ENCODE results near the gene SNRNP48. TPM values are rescaled to one million over a fixed set of nuclear protein-coding genes. Genes with fewer than 3 reads are reported as not detected.
A peak's percentile ranks its signal among the peaks of the same experiment; 100 is the strongest.

The SNRNP48 gene
- total RNA-seq, 1 experiment from 2014 or later = 17.6 TPM

- TF ChIP-seq FOXP4 (CRISPR knock-in tag; IDR thresholded peaks at IDR 0.05) = no peak
- TF ChIP-seq, protein P1, sequence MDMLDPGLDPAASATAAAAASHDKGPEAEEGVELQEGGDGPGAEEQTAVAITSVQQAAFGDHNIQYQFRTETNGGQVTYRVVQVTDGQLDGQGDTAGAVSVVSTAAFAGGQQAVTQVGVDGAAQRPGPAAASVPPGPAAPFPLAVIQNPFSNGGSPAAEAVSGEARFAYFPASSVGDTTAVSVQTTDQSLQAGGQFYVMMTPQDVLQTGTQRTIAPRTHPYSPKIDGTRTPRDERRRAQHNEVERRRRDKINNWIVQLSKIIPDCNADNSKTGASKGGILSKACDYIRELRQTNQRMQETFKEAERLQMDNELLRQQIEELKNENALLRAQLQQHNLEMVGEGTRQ (CRISPR knock-in tag; IDR thresholded peaks at IDR 0.05) = no peak
- TF ChIP-seq PRRX2 (CRISPR knock-in tag; IDR thresholded peaks at IDR 0.05) = no peak
- TF ChIP-seq ZNF232 (CRISPR knock-in tag; IDR thresholded peaks at IDR 0.05) = no peak
- TF ChIP-seq ZSCAN18 (CRISPR knock-in tag; IDR thresholded peaks at IDR 0.05) = no peak
- TF ChIP-seq ZNF219 (CRISPR knock-in tag; IDR thresholded peaks at IDR 0.05; ENCODE audit: borderline replicate concordance) = no peak
- no peak for TF ChIP-seq RELA (CRISPR knock-in tag; IDR thresholded peaks at IDR 0.05; ENCODE audit: borderline replicate concordance)
- no peak for TF ChIP-seq TCF7 (CRISPR knock-in tag; IDR thresholded peaks at IDR 0.05; ENCODE audit: low read depth)
- TF ChIP-seq, protein P2, sequence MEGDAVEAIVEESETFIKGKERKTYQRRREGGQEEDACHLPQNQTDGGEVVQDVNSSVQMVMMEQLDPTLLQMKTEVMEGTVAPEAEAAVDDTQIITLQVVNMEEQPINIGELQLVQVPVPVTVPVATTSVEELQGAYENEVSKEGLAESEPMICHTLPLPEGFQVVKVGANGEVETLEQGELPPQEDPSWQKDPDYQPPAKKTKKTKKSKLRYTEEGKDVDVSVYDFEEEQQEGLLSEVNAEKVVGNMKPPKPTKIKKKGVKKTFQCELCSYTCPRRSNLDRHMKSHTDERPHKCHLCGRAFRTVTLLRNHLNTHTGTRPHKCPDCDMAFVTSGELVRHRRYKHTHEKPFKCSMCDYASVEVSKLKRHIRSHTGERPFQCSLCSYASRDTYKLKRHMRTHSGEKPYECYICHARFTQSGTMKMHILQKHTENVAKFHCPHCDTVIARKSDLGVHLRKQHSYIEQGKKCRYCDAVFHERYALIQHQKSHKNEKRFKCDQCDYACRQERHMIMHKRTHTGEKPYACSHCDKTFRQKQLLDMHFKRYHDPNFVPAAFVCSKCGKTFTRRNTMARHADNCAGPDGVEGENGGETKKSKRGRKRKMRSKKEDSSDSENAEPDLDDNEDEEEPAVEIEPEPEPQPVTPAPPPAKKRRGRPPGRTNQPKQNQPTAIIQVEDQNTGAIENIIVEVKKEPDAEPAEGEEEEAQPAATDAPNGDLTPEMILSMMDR (IDR thresholded peaks at IDR 0.05) = no peak
- TF ChIP-seq, protein P3, sequence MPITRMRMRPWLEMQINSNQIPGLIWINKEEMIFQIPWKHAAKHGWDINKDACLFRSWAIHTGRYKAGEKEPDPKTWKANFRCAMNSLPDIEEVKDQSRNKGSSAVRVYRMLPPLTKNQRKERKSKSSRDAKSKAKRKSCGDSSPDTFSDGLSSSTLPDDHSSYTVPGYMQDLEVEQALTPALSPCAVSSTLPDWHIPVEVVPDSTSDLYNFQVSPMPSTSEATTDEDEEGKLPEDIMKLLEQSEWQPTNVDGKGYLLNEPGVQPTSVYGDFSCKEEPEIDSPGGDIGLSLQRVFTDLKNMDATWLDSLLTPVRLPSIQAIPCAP (CRISPR knock-in tag; IDR thresholded peaks at IDR 0.05) = no peak
Observed at GRCh38 chr6:7588506-7588905, 1.5 kb upstream of the SNRNP48 start (continued).

GRCh38 chr6:7589221-7589620 lies 777 bp upstream of the SNRNP48 start:
- ATAC-seq (no peak), DNase-seq (ENCODE audit: low spot score) (no peak)
- ChIA-PET POLR2A (interaction anchor here (0.7 kb wide), 1 partner anchor 200 kb away, joined by 3 read pairs; the partner anchor contains the start of genes CAGE1 and RIOK1), CTCF (interaction anchor here (1.3 kb wide), 1 partner anchor 314 kb away, joined by 6 read pairs; no protein-coding TSS in a partner anchor)
- Mint-ChIP-seq H3K4me3 (peak overlapping the region; percentile 97), H3K9me3 (no peaks in the 10 kb centered on the region), H3K4me1 (peaks cover 25% of the 10 kb centered on the region), H3K27ac (no peak overlapping the region; the same call in 1 of the 2 replicates), H3K36me3 (peaks cover 15% of the 10 kb centered on the region), H3K27me3 (ENCODE audit: low read depth) (no peaks in the 10 kb centered on the region)
- TF ChIP-seq HMGXB4 (CRISPR knock-in tag; IDR thresholded peaks at IDR 0.05) = no peak
- TF ChIP-seq FOXJ3 (CRISPR knock-in tag; IDR thresholded peaks at IDR 0.05; ENCODE audit: borderline replicate concordance) = no peak
- no peak for TF ChIP-seq AFF4 (CRISPR knock-in tag; IDR thresholded peaks at IDR 0.05; ENCODE audit: borderline replicate concordance)
- TF ChIP-seq, protein P4, sequence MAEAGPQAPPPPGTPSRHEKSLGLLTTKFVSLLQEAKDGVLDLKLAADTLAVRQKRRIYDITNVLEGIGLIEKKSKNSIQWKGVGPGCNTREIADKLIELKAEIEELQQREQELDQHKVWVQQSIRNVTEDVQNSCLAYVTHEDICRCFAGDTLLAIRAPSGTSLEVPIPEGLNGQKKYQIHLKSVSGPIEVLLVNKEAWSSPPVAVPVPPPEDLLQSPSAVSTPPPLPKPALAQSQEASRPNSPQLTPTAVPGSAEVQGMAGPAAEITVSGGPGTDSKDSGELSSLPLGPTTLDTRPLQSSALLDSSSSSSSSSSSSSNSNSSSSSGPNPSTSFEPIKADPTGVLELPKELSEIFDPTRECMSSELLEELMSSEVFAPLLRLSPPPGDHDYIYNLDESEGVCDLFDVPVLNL (CRISPR knock-in tag; IDR thresholded peaks at IDR 0.05; ENCODE audit: borderline replicate concordance, low read depth) = no peak
- TF ChIP-seq ZNF232 (CRISPR knock-in tag; IDR thresholded peaks at IDR 0.05) = no peak
- TF ChIP-seq ZNF512 (CRISPR knock-in tag; IDR thresholded peaks at IDR 0.05; ENCODE audit: borderline replicate concordance) = no peak
- TF ChIP-seq, protein P5, sequence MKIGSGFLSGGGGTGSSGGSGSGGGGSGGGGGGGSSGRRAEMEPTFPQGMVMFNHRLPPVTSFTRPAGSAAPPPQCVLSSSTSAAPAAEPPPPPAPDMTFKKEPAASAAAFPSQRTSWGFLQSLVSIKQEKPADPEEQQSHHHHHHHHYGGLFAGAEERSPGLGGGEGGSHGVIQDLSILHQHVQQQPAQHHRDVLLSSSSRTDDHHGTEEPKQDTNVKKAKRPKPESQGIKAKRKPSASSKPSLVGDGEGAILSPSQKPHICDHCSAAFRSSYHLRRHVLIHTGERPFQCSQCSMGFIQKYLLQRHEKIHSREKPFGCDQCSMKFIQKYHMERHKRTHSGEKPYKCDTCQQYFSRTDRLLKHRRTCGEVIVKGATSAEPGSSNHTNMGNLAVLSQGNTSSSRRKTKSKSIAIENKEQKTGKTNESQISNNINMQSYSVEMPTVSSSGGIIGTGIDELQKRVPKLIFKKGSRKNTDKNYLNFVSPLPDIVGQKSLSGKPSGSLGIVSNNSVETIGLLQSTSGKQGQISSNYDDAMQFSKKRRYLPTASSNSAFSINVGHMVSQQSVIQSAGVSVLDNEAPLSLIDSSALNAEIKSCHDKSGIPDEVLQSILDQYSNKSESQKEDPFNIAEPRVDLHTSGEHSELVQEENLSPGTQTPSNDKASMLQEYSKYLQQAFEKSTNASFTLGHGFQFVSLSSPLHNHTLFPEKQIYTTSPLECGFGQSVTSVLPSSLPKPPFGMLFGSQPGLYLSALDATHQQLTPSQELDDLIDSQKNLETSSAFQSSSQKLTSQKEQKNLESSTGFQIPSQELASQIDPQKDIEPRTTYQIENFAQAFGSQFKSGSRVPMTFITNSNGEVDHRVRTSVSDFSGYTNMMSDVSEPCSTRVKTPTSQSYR (CRISPR knock-in tag; IDR thresholded peaks at IDR 0.05) = no peak
